NK-92 (cell line): ENCODE measurements around the gene RNU5D-1.
"Not testable (repeated sequence)": the region's sequence is repeated elsewhere in the genome, so short reads cannot be mapped to it uniquely, and the experiment has no call there.

Source experiments
- DNase-seq: peaks from one replicate; lab custom pipeline; 2025; ENCODE audit not compliant: unreplicated experiment; lab: John Stamatoyannopoulos, UW

RNU5D-1 gene

GRCh38 chr1:44730741-44731512 is at the start of gene RNU5D-1:
Gene RNU5D-1, minus strand, starts transcription at chr1:44731170.
- DNase-seq: peak; percentile 59

GRCh38 chr1:44780583-44781121 is 49.7 kb upstream of the RNU5D-1 start:
- DNase-seq: no peak

GRCh38 chr1:44778705-44779576 is 48.0 kb upstream of the RNU5D-1 start:
- no peak for DNase-seq

- DNase-seq: no peak
Observed at GRCh38 chr1:44777969-44778635, 47.1 kb upstream of the RNU5D-1 start.

- DNase-seq: no peak
Observed at GRCh38 chr1:44777547-44777946, 46.6 kb upstream of the RNU5D-1 start.

- no peak for DNase-seq
Observed at GRCh38 chr1:44776730-44777068, 45.7 kb upstream of the RNU5D-1 start.

- no peak for DNase-seq
Observed at GRCh38 chr1:44775930-44776729, 45.2 kb upstream of the RNU5D-1 start.

GRCh38 chr1:44775078-44775929 is 44.3 kb upstream of the RNU5D-1 start, which contains the start of gene RPS8:
Gene RPS8, plus strand, starts transcription at chr1:44775540. Its CDS starts 57 bp downstream, at chr1:44775597.
- DNase-seq: peak; percentile 35

- not testable (repeated sequence) for DNase-seq
Observed at GRCh38 chr1:44766421-44766820, 35.5 kb upstream of the RNU5D-1 start.

GRCh38 chr1:44760876-44761275 is 29.9 kb upstream of the RNU5D-1 start:
- DNase-seq: no peak

GRCh38 chr1:44759077-44759476 is 28.1 kb upstream of the RNU5D-1 start:
- DNase-seq: no peak

GRCh38 chr1:44757420-44757819 is 26.4 kb upstream of the RNU5D-1 start:
- DNase-seq: no peak

- DNase-seq: no peak
Observed at GRCh38 chr1:44747878-44748277, 16.9 kb upstream of the RNU5D-1 start.

GRCh38 chr1:44743211-44743610 is 12.2 kb upstream of the RNU5D-1 start:
- no peak for DNase-seq

- no peak for DNase-seq
Observed at GRCh38 chr1:44740179-44740617, 9.2 kb upstream of the RNU5D-1 start.

- peak; percentile 68 for DNase-seq
Observed at GRCh38 chr1:44739307-44740178, 8.6 kb upstream of the RNU5D-1 start, which contains the start of gene KIF2C. Gene KIF2C, plus strand, starts transcription at chr1:44739837. Its CDS starts 96 bp downstream, at chr1:44739933.

- not testable (repeated sequence) for DNase-seq
Observed at GRCh38 chr1:44738953-44739306, 8.0 kb upstream of the RNU5D-1 start.

GRCh38 chr1:44735992-44736391 is 5.0 kb upstream of the RNU5D-1 start:
- no peak for DNase-seq
